Right renal pelvis (tissue), 4 donors: ENCODE measurements around the gene RSU1. TPM values are rescaled to one million over a fixed set of nuclear protein-coding genes. Genes with fewer than 3 reads are reported as not detected.
A peak's percentile ranks its signal among the peaks of the same experiment; 100 is the strongest.

Experiments used
- DNase-seq, 4 donors: peaks; one replicate each; pipeline ENCODE4 v3.0.0-alpha.2; 2013; ENCODE audit warnings: low read depth in 4 of 4, low spot score in 3 of 4, missing footprints in 1 of 4
- polyA plus RNA-seq, 4 donors: library from polyadenylated mRNA; unstranded; fragments of 120-200 nt; gene quantifications; one replicate each; pipeline ENCODE4 v1.2.1, GENCODE V29; 2013; ENCODE audit not compliant: insufficient read length in 4 of 4

Gene RSU1
- polyA plus RNA-seq, 4 donors = 83.5 to 93.0 (median 91.1) TPM

DNA sequence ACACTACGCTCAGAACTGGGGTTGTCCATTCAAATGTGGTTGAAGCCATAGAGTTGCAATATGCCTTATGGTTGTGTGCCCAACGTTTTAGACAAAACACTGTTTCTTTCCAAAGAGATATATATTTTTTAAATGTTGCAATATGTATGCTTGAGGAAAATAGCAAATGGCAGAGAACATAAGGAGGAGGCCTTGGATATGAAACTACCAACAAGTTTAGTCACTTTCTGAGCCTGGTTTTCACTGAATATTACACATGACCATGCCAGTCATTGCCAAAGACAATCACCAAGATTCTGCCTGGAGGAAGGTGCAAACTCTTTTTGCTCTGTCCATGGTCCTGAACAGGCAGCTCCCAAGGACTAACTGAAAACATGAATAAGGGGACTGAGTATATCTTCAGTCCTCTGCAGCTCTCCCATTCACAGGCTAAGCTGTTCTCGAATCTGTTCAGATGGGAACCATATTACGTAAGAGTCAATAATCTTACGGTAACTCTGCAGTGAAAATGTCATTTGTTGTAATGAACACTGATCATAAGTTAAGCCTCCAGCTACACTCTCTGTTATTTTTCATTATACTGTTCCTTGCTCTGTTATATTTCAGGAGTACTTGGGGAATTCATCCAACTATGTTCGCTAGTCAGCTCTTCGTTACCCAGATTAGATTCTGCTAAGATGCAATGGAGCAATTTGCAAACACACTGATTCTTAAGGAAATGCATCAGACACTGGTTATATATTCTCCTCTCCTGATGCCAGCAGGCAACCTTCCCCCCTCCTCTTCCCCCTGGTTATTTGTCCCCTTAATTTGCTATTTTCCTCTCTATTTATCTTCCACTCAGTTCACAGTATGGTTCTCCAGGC, 204.9 kb downstream of the RSU1 start:
- DNase-seq = peak; percentile 32 to 43 (median 36)

DNA sequence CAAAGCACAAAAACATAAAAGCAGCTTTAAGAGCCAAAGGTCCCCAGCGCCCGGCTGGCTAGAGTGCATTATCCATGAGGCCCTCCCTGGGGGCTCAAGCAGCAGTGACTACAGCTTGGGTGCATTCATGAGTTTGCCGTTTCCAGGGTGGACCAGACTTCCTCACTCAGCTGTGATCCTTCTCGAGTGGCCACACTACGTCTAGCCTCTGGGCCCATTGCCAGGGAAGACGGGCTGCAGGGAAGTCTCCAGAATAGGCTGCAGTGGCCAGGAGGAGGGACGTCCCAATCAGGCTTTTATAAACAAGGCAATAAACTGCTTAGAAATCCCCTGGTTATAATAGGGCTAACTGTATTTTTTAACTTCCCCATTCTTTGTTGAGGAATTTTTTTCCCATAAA, 206.2 kb downstream of the RSU1 start:
- DNase-seq = peak in 1 of 4 donors; percentile 3

GRCh38 chr10:16609211-16609610, 208.0 kb downstream of the RSU1 start:
- DNase-seq = no peak

- DNase-seq = no peak
Measured at GRCh38 chr10:16606923-16607322, 210.3 kb downstream of the RSU1 start.

- no peak for DNase-seq
Measured at GRCh38 chr10:16606421-16606820, 210.8 kb downstream of the RSU1 start.

- DNase-seq = no peak
Measured at GRCh38 chr10:16603308-16603707, 213.9 kb downstream of the RSU1 start.

- DNase-seq = no peak
Measured at GRCh38 chr10:16602104-16602775, 215.0 kb downstream of the RSU1 start.

DNA sequence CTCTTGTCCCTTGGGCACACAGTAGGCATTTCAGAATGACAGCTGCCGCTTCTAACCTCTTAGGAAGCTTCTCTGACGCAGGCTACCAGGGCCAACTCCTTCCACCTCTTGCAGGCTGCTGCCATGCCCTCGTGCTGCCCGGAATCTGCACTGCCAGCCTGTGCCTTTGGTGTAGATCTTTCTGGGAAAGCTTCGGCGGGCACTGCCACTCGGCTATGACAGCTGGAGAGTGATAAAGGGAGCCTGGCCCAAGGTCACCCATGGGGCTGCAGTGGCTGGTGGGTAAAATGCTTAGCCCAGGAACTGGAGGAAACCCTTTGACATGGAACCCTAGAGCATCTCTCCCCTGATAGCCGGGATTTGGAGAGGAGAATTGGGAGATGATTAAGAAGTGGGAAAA, 217.6 kb downstream of the RSU1 start:
- no peak for DNase-seq

DNA sequence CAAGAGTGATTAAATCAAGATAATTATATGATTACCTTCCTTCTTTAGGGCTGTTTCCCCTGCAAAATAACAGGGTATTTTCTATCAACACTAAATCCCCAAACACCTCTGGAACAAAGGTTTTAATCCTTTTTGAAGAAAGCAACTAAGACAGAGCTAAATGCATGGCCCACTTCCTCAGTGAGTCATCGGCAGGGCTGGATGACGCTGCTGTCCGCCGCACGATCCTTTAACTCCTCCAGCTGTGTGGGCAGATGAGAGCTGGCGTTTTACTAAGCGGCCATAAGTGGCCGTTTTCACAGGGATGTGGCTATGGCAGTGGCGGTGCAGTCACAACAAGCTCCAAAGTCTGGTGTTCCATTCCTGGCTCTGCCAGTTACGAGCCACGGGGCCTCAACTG, 219.6 kb downstream of the RSU1 start:
- no peak for DNase-seq

- DNase-seq = no peak
Measured at GRCh38 chr10:16592378-16592777, 224.8 kb downstream of the RSU1 start.

- DNase-seq = no peak
Measured at GRCh38 chr10:16586358-16587138, 230.7 kb downstream of the RSU1 start.

DNA sequence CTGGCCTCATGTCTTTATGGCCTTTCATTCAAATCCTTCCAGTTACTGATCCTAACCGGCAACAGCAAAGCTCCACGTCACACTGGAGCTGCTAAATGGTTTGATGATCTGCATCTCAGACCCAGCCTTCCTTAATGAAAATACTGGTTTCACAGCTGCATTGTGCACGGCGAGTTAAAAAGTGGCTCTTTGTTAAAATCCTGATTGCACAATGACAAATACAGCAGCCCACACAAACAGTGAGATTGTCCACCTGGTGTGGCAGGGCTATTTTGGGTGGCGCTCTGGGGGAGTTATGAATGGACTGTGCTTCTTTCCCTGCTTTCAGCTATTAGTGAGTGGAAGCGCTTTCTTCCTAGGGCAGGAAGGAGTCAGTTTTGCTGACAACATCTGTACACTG, 232.1 kb downstream of the RSU1 start:
- no peak for DNase-seq

DNA sequence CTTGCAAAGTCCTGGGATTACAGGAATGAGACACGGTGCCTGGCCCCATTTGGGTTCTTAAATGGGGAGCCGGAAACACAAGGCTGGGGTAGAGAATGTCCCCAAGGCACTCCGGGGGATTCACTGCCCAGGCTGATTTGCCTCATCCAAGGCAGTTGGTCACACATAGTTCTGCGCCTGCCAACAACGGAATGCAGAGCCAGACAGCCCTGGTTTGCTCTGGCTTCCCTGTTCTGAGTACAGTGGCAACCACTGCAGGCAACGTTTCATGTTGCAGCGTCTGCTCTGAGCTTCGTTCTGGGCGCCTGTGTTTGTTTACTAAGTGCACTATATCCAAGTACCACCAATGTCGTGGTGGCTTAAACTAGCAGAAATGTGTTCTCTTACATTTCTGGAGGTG, 233.8 kb downstream of the RSU1 start:
- no peak for DNase-seq

- DNase-seq = no peak
Measured at GRCh38 chr10:16581202-16581601, 236.0 kb downstream of the RSU1 start.

- no peak for DNase-seq
Measured at GRCh38 chr10:16570731-16571130, 246.5 kb downstream of the RSU1 start.

DNA sequence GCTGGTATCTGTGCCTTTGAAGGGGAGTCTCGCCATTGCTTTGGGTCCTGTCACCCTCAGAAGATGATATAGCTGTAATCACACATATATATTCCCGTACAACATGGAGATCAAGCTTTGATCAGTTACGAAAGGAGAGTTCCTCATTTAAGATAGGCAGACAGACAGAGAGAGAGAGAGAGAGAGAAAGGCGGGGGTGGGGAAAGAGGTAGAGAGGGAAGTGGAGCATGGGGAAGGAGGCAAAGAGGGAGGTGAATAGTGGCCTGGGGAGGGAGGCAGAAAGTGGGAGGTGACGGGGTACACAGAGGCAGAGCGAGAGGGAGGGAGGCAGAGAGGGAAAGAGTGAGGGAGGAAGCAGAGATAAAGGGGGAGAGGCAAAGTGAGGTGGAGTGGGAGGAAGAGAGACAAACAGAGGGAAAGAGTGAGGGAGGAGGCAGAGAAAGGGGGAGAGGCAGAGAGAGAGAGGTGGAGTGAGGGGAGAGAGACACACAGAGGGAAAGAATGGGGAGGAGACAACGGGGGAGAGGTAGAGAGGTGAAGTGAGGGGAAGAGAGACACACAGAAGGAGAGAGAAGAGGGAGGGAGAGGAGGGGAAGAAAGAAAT, 250.9 kb downstream of the RSU1 start:
- DNase-seq = no peak

GRCh38 chr10:16565604-16566003, 251.6 kb downstream of the RSU1 start:
- no peak for DNase-seq

GRCh38 chr10:16562891-16563290, 254.3 kb downstream of the RSU1 start:
- DNase-seq = no peak

GRCh38 chr10:16559236-16559773, 257.9 kb downstream of the RSU1 start:
- DNase-seq = no peak

DNA sequence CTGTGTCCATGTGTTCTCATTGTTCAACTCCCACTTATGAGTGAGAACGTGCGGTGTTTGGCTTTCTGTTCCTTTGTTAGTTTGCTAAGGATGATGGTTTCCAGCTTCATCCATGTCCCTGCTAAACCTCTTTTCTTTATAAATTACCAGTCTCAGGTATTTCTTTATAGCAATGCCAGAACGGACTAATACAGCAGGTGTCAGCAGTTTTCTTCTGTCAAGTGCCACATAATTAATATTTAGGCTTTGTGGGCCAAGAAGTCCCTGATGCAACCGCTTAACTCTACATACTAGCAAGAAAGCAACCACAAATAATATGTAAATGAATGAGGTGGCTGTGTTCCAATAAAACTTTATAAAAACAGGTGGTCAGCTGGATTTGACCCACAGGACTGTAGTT, 269.3 kb downstream of the RSU1 start:
- DNase-seq = no peak
